HG03378 (cell line): ENCODE measurements around the gene EEF1G.
"Not testable (repeated sequence)": the region's sequence is repeated elsewhere in the genome, so short reads cannot be mapped to it uniquely, and the experiment has no call there.

Experiments used
- ATAC-seq: cut with Tn5 transposase; IDR thresholded peaks from one replicate; pipeline ENCODE4 v1.9.1; 2021; ENCODE audit warnings: mild to moderate bottlenecking, moderate library complexity; ENCODE audit not compliant: unreplicated experiment

EEF1G gene

DNA sequence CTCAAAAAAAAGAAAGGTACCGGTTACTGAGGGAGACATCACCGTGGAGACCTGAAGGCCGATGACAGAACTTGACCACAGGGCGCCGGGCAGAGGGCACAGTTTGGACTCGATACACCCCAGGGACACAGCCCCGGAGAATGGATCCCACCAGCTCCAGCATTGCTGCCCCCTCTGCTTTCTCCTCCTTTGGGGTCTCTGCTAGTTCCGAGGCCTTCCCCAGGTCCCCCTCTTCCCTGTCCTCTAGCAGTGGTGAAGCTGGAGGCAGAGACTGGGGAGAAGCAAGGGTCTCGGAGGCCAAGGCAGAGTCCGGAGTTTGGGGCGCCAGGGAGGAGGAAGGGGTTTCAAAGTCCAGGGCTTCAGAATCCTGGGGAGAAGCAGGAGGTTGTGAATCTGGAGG is 4.8 kb upstream of the EEF1G start:
- ATAC-seq = no peak

DNA sequence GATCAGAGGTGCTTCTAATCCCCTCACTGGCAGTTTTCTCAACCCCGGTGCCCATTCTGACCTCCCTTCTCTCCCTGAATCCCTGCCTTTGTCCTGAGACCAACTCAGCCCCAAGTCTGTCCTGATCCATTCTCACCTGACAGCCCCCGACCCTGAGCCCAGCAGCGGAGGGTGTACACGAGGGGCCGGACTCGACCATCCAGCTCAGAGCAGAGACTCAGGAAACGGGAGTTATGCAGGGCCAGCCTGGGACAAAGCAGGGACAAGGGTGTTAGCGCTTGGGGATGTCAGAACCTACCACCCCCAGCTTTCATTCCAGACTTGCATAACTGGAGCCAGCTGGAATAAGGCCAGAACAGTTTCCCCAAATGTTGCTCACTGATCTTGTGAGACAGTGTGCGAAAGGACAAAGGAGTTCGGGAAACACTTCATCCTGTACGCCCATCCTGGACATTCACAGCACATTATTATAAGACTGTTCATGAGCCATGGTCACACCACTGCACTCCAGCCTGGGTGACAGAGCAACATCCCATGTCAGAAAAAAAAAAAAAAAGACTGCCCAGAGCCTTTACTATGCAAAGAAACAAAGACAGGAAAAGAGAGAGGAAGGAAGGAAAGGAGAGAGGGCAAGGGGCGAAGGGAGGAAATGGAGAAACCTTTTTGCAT is 3.5 kb upstream of the EEF1G start:
- no peak for ATAC-seq

DNA sequence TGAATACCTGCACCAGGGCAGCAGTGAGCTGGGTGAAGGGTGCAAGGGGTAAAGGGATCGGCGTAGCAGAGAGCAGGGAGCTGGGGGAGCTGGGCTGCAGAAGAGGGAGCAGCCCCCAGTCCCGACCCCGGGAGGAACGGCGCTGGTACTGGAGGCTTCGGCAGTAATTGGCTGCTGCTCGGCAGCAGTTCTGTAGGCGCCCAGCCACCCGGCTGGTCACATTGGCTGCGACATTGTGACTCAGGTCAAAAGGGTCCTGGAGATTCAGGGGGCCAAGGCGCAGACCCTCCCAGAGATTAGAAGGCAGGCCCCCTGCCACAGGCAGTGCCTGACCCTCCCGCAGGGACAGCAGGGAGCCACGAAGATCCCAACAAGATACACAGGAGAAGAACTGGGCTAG is 2.1 kb upstream of the EEF1G start:
- no peak for ATAC-seq

DNA sequence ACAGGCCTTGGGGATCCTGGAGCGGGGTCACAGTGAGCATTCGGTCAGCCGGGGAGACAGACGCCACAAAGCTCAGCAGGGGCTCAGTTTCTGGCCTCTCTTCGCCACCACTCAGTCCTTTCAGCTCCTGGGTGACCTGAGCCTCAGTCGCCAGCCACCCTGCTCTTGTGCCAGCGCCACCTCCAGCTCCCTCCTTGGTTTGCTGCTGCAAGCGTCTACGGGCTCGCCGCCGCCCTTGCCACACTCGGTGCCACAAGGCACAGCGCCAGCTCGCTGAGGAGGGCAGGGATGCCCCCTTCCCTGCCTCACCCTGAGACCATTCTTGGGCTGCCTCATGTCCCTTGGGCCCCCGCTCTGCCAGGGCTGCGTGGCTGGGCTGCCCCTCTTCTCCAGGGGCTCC is 1.5 kb upstream of the EEF1G start:
- ATAC-seq = no peak

DNA sequence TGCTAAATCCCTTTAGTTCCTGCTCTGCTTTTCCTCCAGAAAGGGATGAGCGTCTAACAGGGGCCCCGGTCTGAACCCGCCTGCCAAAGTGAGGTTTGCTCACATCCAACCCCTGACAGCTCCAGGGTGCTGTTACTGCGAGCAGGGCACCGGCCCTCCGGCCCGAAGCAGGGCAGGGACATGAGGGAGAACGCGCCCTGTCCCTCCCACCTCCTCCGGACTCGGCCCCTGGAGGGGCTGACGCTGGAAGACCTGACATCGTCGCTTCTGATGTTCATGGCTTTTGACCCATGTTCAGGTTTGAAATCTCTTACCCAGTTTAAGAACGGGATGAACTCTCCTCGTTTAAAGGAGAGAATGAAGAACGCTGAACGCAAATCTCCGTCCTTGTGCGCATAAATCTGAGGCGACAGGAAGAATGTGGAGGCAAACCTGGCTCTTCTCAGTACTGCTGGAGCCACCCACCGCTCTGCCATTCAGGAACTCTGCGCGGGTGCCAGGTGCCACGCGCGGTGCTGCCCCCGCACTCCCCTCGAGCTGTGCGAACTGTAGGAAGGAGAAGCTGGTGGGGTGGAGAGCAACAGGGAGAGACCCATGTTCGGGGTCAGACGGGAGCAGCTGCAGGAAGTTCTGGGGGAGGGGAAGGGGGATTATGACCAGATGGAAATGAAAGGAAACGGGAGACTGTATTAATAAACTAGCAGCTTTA is 826 bp upstream of the EEF1G start:
- peak; percentile 7 for ATAC-seq

DNA sequence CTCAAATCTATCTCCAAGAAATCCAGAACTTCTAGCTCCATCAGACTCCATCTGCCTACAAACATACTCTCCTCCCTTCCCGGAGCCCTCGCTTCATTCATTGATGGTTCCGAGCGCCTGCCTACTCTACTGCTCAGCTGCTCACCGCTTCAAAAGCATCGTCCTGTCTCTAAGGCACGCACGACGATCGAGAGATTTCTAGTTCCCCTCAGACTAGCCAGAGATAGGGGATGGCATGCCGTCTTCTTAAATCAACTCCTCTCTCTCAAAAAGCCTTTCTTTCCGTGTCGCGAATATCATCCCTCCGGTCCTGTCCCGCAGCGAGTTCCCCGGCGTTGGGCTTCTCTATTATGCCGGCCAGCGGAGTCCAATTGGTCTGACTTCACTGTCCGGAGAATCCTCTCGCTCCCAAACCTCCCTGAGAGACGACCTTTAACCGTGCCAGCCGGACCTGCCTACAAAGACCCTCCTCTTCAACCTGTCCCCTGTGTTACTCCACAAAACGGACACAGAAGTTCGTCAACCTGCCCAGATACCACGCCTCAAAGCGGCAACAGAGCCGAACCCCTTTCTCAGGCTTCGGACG is 592 bp downstream of the EEF1G start:
- no peak for ATAC-seq

DNA sequence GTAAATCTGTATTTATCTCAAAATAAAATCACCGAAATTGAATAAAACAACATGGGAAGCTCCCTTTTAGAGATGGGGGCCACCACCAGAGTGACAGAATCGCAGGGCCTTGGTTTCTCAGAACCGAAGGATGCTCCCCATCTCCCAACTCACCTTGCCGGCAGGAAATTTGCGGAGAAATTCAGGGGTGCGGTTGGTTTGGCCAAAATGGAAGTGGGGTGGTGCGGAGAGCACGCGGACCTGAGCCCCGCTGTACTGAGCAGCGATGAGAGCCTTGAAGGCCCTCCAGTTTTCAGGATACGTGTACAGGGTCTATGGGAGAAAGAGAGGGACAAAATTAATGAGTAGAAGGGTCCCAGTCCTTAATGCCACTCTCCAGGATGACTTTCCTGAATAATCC is 1.3 kb downstream of the EEF1G start:
- ATAC-seq = no peak

DNA sequence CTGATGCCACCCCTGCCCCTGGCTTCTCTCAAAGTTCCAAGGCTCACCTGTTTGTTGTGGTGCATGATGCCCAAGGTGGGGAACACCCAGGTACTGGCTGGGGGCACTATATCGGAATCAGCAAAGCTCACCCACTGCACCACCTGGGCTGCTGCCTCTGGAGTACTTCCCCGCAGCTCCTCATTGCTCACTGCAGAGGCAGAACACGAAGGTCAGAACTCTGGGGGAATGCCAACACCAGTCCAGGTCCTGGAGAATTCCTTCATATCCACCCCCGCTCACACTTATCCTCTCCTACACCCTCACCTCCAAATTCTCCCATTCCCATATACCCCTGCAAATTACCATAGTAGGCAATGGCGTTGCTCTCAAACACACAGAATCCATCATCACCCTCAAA is 2.2 kb downstream of the EEF1G start:
- ATAC-seq = not testable (repeated sequence)

DNA sequence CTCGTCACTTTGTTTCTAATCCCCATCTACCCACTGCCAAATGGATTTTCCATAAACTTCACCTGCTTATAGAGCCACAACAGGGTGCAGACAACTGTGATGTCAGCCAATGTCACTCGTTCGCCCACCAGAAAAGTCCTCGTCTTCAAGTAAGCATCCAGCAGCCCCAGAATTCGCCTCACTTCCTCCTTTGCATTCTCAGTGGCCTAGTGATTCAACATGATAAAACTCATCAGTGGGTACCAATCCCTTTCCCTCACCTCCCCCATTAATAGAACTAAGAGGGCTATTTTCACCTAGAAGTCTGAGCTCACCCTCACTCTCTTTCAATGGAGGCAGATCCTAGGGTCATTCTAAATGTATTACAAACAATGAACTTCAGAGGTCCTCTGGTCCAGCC is 2.8 kb downstream of the EEF1G start:
- not testable (repeated sequence) for ATAC-seq

DNA sequence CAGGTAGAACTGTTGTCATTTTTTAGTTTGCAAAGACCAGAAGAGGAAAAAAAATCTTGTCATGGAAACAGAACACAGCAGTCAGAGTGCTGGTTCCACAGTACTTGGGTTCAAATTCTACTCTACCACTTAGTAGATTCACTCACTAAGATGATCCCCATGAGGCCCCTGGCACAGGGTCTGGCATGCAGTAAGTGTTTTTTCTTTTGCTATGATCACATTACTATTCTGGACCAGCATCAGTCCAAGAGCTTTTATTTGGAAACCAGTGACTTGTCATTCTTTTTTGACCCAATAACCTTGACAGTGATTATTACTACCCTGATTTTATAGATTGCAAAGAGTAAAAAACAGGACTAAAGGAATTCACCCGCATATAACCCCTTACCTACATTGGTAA is 4.1 kb downstream of the EEF1G start:
- no peak for ATAC-seq

DNA sequence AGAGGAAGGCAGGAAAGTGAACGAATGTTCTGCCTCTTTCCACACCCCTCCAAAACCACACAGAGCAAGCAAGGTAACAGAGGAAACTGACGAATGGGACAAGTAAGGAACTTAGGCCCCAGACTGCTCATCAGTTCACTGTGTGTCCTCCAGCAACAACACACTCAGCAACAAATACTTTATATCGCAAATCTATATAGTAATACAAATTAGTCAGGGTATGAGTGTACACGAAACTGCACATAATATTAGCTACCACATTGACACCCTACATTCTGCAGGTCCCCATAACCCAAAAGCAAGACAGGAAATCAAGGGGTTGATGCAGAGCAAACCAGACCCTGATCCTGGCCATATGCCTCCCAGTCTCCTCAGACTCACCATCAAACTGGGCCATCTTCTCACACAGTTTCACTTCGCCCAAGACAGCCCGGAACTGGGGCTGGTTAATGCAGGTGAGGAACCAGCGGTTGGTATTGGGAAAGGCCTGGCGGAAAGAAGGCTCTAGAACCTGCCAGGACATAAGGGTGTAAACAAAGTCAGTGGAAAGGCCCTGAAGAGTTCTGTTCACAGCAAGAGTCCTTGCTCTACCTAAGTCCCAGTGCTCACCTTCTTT is 6.6 kb downstream of the EEF1G start:
- ATAC-seq = no peak

DNA sequence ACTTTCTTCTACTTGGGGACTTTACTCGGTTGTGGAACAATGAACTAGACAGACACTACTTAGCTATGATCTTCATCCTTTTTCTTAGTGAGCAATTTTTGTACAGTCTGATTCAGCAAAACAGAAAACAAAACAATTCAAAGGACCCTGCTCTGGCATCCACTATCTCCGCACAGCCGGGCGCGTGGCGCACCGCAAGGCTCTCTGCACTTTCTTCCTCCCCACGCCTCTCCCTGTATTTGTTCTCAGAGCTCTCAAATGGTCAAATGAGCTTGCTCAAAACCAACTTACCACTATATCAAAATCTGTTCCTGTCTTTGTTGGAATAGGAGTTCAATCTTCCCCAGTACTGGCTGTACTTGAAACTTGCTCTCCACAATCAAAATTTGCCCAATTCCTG is 7.4 kb downstream of the EEF1G start:
- ATAC-seq = no peak

DNA sequence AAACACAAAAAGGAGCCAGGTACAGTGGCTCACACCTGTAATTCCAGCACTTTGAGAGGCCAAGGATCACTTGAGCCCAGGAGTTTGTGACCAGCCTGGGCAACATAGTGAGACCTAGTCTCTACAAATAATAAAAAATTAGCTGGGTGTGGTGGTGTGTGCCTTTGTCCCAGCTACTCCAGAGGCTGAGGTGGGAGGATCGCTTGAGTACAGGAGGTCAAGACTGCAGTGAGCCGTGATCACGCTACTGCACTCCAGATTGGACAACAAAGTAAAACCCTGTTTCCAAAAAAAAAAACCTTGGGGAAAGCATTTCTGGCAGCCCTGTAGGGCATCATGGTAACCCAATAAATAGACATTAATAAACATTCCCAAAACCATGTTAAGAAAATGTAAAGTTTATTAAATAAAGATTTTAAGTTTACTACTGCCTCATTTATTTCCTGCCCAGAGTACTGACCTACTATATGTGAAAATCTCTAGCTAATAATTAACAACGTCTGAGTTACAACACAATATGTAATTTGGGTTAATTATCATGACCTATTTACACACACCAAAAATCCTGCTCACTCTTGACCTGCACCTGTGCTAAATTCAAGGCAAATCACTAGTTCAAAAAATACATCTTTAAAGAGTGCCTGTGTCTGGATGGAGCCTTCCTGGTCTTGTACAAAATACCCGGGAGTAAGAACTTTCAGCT is 8.4 kb downstream of the EEF1G start:
- ATAC-seq = no peak

DNA sequence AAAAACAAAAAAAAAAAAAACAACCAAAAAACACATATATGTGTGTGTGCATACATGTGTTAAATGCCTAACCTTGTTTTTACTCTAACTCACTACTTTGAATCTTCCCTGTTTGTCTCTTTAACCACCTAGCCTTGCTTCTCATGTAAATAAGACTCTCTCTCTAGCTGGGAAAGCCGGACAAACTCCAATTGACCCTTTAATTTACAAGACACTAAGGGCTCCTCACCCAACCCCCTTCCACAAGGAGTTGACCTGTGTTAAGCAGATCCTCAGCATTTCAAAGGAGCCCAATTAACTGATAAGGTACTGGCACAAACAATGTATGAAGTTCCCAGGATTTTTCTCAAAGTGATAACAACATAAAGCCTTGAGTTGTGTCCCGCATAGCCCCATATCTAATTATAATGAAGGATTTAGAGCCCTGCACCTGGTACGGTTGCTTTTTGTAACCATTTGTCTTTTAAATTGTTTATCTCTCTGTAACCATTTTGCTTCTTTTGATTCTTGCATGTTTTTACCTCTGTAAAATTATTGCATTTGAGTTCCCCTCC is 11.9 kb downstream of the EEF1G start:
- not testable (repeated sequence) for ATAC-seq

DNA sequence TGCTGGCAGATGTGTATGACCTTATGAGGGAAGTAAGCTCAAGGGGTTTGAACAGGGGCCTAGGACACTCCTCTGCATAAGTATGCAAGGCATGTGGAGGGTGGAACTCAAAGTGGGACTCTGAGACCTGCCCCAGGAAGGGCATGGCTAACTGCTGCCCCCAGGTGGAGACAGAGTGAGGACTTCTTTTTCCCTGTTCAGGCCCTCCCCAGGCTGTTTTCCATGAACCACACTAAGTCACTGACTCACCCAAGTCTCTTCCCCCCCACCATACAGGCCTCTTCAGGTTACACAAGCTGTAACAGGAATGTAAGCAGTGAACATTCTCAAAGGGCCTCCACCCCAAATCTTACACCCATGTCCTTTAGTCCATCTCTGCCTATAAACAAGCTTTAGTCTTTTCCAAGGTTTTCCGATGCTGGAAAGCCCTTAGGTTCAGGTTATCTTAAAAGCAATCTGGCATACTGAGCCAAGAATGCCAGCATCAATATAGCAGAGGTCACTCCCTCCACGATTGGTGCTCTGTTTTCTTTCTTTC is 13.1 kb downstream of the EEF1G start:
- no peak for ATAC-seq

DNA sequence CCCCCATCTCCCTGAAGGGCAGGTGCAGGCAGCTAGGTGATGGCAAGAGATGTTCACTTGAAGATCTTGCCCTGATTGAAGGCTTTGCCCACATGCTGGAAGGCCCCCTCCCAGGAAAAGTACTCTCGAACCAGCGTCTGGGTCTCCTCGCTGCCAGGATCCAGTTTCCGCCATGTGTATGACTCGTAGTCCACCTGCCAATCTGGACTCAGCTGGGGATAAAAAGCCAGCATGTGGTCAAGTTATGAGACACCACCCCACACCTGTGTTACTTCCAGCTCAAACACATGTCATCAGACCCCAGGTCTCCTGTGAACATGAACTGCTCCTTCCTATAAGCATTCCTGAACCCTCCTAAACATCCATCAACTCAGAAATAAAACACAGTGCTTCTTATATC is 14.1 kb downstream of the EEF1G start:
- not testable (repeated sequence) for ATAC-seq

DNA sequence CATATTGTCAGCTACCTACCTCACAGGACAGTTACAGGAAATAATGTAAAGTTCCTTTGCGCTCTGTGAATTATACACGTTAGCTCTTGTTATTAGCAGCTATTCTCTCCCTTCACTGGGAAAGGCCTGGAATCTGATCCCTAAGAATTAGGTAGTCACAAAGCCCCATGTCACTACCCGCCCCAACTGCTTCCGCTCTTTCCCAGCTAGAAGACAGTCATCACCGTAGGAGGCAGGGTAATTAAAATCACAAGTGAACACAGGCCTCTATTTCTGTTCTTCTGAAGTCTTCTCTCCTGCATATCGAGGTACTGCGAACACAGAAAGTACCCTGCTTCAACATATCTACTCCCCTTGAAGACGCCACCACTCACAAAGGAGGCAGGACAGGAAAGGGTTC is 14.5 kb downstream of the EEF1G start:
- no peak for ATAC-seq

DNA sequence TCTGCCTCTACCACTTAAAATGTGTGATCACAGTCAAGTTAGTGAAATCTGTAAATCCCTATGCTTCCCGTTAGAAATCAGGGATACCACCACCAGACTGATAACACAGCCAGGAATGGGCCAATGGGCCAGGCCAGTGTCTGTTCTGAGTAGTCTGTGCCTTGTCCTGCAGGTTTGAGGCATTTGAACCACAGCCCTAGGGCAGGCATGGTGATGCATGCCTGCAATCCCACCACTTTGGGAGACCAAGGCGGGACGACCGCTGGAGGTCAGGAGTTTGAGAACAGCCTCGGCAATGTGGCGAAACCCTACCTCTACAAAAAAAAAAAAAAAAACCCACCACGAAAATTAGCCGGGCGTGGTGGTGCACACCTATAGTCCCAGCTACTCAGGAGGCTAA is 15.0 kb downstream of the EEF1G start:
- ATAC-seq = no peak

DNA sequence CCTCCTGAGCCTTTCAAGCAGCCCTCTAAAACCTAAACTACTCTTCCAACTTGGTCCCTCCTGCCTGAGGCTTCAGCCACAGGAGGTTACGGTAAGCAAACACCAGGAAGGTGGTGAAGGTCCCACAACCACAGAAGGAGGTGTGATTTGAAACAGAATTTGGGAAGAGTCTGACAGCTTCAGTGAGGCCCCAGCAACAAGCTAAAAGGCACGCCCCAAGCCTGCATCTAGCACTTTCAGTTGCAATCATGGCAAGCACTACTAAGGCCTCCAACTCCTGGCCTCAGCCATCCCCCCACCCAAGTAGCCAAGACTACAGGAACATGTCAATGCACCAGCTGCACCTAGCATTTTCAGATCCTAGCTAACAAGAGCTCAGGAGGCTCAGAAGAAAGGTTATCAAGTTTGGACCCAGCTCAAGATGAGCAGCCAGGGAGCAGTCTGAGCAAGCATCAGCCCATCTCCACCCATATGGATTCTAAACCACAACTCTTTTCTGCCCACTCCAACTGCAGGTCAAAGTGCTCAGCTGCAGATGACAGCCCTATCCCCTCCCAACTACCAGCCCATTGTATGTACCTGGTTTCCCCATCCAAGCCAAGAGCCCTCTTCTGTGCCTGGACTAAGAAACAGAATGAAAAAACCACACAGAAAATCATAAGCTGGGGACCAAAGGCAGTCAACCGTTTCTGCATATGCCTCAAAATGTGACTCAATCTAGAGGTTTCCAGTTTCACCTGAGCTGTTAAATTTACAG is 16.6 kb downstream of the EEF1G start:
- ATAC-seq = peak; percentile 25
